Measurements from ENCODE around the gene TMEM106B.
A peak's percentile ranks its signal among the peaks of the same experiment; 100 is the strongest.
"Not testable (repeated sequence)": the region's sequence is repeated elsewhere in the genome, so short reads cannot be mapped to it uniquely, and the experiment has no call there.

The TMEM106B gene

GRCh38 chr7:12211054-12211710 lies at the start of gene TMEM106B:
TMEM106B (plus strand) TSS chr7:12211294; CDS start chr7:12214811, 3,517 bp downstream.
- DNase-seq = peak; percentile 98

GRCh38 chr7:12162415-12163113 lies 48.5 kb upstream of the TMEM106B start:
- DNase-seq = no peak

- DNase-seq = not testable (repeated sequence)
These were observed 43.0 kb upstream of the TMEM106B start for GRCh38 chr7:12168065-12168464.

- peak; percentile 42 for DNase-seq
These were observed 40.9 kb upstream of the TMEM106B start for GRCh38 chr7:12169981-12170820.

- no peak for DNase-seq
These were observed 37.4 kb upstream of the TMEM106B start for GRCh38 chr7:12173671-12174070.

GRCh38 chr7:12174931-12175330 lies 36.2 kb upstream of the TMEM106B start:
- DNase-seq = no peak

- no peak for DNase-seq
These were observed 32.8 kb upstream of the TMEM106B start for GRCh38 chr7:12178317-12178716.

- no peak for DNase-seq
These were observed 16.7 kb upstream of the TMEM106B start for GRCh38 chr7:12194426-12194825.

GRCh38 chr7:12196386-12196785 lies 14.7 kb upstream of the TMEM106B start:
- DNase-seq = no peak

- DNase-seq = no peak
These were observed 11.7 kb upstream of the TMEM106B start for GRCh38 chr7:12199363-12199762.

GRCh38 chr7:12207046-12207445 lies 4.0 kb upstream of the TMEM106B start:
- DNase-seq = no peak

GRCh38 chr7:12209221-12209620 lies 1.9 kb upstream of the TMEM106B start:
- no peak for DNase-seq

- DNase-seq = no peak
These were observed 678 bp upstream of the TMEM106B start for GRCh38 chr7:12210179-12211053.

- DNase-seq = no peak
These were observed 804 bp downstream of the TMEM106B start for GRCh38 chr7:12211711-12212485.

GRCh38 chr7:12217311-12217710 lies 6.2 kb downstream of the TMEM106B start:
- DNase-seq = peak; percentile 20

- DNase-seq = no peak
These were observed 9.4 kb downstream of the TMEM106B start for GRCh38 chr7:12220389-12221046.

- DNase-seq = no peak
These were observed 10.3 kb downstream of the TMEM106B start for GRCh38 chr7:12221414-12221813.

- peak; percentile 11 for DNase-seq
These were observed 11.9 kb downstream of the TMEM106B start for GRCh38 chr7:12222889-12223579.

GRCh38 chr7:12225017-12225416 lies 13.9 kb downstream of the TMEM106B start:
- not testable (repeated sequence) for DNase-seq

- DNase-seq = no peak
These were observed 15.7 kb downstream of the TMEM106B start for GRCh38 chr7:12226756-12227155.

- no peak for DNase-seq
These were observed 16.9 kb downstream of the TMEM106B start for GRCh38 chr7:12228024-12228423.
